ENCODE measurements around the gene PSMC4.
A peak's percentile ranks its signal among the peaks of the same experiment; 100 is the strongest.

PSMC4 gene

GRCh38 chr19:39993605-39994004, 22.6 kb downstream of the PSMC4 start:
- DNase-seq (ENCODE audit: low read depth, low spot score) = no peak

GRCh38 chr19:39994361-39994760, 23.4 kb downstream of the PSMC4 start:
- DNase-seq (ENCODE audit: low read depth, low spot score) = no peak

- no peak for DNase-seq (ENCODE audit: low read depth, low spot score)
Observed at GRCh38 chr19:39995794-39996193, 24.8 kb downstream of the PSMC4 start.

GRCh38 chr19:39996218-39996810, 25.3 kb downstream of the PSMC4 start:
- peak; percentile 11 for DNase-seq (ENCODE audit: low read depth, low spot score)

- DNase-seq (ENCODE audit: low read depth, low spot score) = peak; percentile 43
Observed at GRCh38 chr19:39996811-39997637, 26.1 kb downstream of the PSMC4 start, which contains the start of gene ZNF546. TSS of gene ZNF546 (plus strand) at chr19:39997060. CDS start at chr19:39998327, 1,267 bp downstream.

- no peak for DNase-seq (ENCODE audit: low read depth, low spot score)
Observed at GRCh38 chr19:39997638-39998216, 26.8 kb downstream of the PSMC4 start.

GRCh38 chr19:39998501-39998900, 27.5 kb downstream of the PSMC4 start:
- DNase-seq (ENCODE audit: low read depth, low spot score) = no peak

GRCh38 chr19:40005691-40006272, 34.8 kb downstream of the PSMC4 start:
- no peak for DNase-seq (ENCODE audit: low read depth, low spot score)

- no peak for DNase-seq (ENCODE audit: low read depth, low spot score)
Observed at GRCh38 chr19:40006273-40006691, 35.3 kb downstream of the PSMC4 start.

GRCh38 chr19:40009674-40010073, 38.7 kb downstream of the PSMC4 start:
- no peak for DNase-seq (ENCODE audit: low read depth, low spot score)

GRCh38 chr19:40013991-40014390, 43.0 kb downstream of the PSMC4 start:
- no peak for DNase-seq (ENCODE audit: low read depth, low spot score)

GRCh38 chr19:40023969-40024368, 53.0 kb downstream of the PSMC4 start:
- DNase-seq (ENCODE audit: low read depth, low spot score) = no peak

GRCh38 chr19:40025938-40026596, 55.1 kb downstream of the PSMC4 start:
- DNase-seq (ENCODE audit: low read depth, low spot score) = no peak

GRCh38 chr19:40026597-40026970, 55.6 kb downstream of the PSMC4 start:
- DNase-seq (ENCODE audit: low read depth, low spot score) = no peak
